B cell (primary cell): ENCODE results near the gene ZNF777.

ENCODE experiments used
- EZH2 ChIP-seq: IDR thresholded peaks from 2 replicates; pipeline ENCODE4 v1.6.1; 2012; ENCODE audit warnings: borderline replicate concordance, low read depth, mild to moderate bottlenecking, moderate library complexity, low read length; ENCODE audit not compliant: insufficient read depth, poor library complexity, severe bottlenecking
- TF ChIP-seq, protein P1 (sequence below): fragments of 200-600 bp; IDR thresholded peaks from one replicate; pipeline ENCODE4 v1.8.0; 2022; ENCODE audit warnings: antibody characterized with exemption, mild to moderate bottlenecking

- TF ChIP-seq EZH2, result no peak
- TF ChIP-seq, protein P1, sequence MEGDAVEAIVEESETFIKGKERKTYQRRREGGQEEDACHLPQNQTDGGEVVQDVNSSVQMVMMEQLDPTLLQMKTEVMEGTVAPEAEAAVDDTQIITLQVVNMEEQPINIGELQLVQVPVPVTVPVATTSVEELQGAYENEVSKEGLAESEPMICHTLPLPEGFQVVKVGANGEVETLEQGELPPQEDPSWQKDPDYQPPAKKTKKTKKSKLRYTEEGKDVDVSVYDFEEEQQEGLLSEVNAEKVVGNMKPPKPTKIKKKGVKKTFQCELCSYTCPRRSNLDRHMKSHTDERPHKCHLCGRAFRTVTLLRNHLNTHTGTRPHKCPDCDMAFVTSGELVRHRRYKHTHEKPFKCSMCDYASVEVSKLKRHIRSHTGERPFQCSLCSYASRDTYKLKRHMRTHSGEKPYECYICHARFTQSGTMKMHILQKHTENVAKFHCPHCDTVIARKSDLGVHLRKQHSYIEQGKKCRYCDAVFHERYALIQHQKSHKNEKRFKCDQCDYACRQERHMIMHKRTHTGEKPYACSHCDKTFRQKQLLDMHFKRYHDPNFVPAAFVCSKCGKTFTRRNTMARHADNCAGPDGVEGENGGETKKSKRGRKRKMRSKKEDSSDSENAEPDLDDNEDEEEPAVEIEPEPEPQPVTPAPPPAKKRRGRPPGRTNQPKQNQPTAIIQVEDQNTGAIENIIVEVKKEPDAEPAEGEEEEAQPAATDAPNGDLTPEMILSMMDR, result no peak
Observed at GRCh38 chr7:149459201-149459539, 1.7 kb downstream of the ZNF777 start.
